Suprapubic skin (tissue), 4 donors: ENCODE measurements around the gene IL27RA.

Experiments used
- EP300 ChIP-seq: sonication (generic); formaldehyde crosslinking; IDR thresholded peaks from one replicate; pipeline ENCODE4 v1.6.1; 2017; ENCODE audit warnings: antibody characterized with exemption
- POLR2A ChIP-seq, 2 donors: fragments of 450-650 bp; IDR thresholded peaks; one replicate each; pipeline ENCODE4 v1.6.1; 2017; ENCODE audit warnings: antibody characterized with exemption in 2 of 2, mild to moderate bottlenecking in 2 of 2, moderate library complexity in 2 of 2
- POLR2AphosphoS5 ChIP-seq, 3 donors: sonication (generic); formaldehyde crosslinking; IDR thresholded peaks; one replicate each; pipeline ENCODE4 v1.6.1; 2017; ENCODE audit warnings: antibody characterized with exemption in 3 of 3
- TF ChIP-seq, protein P1 (sequence below), 2 donors: fragments of 200-600 bp in 1 of 2; fragments of 450-650 bp in 1 of 2; sonication (generic) in 1 of 2; IDR thresholded peaks; one replicate each; pipeline ENCODE4 v1.5.1; 2016 to 2019; ENCODE audit warnings: antibody characterized with exemption in 2 of 2, mild to moderate bottlenecking in 1 of 2, moderate library complexity in 1 of 2

- TF ChIP-seq POLR2A (IDR thresholded peaks at IDR 0.05), result no peak
- TF ChIP-seq, protein P1, sequence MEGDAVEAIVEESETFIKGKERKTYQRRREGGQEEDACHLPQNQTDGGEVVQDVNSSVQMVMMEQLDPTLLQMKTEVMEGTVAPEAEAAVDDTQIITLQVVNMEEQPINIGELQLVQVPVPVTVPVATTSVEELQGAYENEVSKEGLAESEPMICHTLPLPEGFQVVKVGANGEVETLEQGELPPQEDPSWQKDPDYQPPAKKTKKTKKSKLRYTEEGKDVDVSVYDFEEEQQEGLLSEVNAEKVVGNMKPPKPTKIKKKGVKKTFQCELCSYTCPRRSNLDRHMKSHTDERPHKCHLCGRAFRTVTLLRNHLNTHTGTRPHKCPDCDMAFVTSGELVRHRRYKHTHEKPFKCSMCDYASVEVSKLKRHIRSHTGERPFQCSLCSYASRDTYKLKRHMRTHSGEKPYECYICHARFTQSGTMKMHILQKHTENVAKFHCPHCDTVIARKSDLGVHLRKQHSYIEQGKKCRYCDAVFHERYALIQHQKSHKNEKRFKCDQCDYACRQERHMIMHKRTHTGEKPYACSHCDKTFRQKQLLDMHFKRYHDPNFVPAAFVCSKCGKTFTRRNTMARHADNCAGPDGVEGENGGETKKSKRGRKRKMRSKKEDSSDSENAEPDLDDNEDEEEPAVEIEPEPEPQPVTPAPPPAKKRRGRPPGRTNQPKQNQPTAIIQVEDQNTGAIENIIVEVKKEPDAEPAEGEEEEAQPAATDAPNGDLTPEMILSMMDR (IDR thresholded peaks at IDR 0.05), result no peak
- no peak for TF ChIP-seq POLR2AphosphoS5 (IDR thresholded peaks at IDR 0.05)
- no peak for TF ChIP-seq EP300
Observed at GRCh38 chr19:13999085-13999484, 32.5 kb upstream of the IL27RA start.
